Retinal pigment epithelial cell (primary cell): Measurements from ENCODE around the gene TEX2.

Experiments
- DNase-seq: peaks from one replicate; pipeline ENCODE4 v3.0.0-alpha.2; 2010; ENCODE audit warnings: low read depth
- H3K4me3 ChIP-seq: 2 replicates; pipeline ENCODE4 v1.5.1; 2011; ENCODE audit warnings: mild to moderate bottlenecking, low read length, control low read depth, moderate library complexity
- CTCF ChIP-seq: conservative IDR thresholded peaks from 2 replicates; pipeline ENCODE4 v1.5.1; 2011; ENCODE audit warnings: low read depth, low read length, control low read depth, inconsistent platforms

TEX2 gene

DNA sequence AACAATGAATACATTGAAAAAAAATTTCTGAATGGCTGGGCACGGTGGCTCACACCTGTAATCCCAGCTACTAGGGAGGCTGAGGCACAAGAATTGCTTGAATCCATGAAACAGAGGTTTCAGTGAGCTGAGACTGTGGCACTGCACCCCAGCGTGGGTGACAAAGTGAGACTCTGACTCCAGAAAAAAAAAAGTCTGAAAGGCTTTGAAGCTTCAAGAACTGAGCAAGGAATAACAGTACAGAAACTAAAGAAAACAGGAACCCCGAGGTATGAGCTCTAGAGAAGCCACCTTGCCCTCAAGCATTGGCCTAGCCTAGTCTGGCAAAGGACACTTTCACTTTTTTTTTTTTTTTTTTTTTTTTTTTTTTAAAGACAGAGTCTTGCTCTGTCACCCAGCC lies 45.0 kb downstream of the TEX2 start:
- DNase-seq, result no peak
- no peak for TF ChIP-seq CTCF
- no peak overlapping the region for H3K4me3 ChIP-seq

DNA sequence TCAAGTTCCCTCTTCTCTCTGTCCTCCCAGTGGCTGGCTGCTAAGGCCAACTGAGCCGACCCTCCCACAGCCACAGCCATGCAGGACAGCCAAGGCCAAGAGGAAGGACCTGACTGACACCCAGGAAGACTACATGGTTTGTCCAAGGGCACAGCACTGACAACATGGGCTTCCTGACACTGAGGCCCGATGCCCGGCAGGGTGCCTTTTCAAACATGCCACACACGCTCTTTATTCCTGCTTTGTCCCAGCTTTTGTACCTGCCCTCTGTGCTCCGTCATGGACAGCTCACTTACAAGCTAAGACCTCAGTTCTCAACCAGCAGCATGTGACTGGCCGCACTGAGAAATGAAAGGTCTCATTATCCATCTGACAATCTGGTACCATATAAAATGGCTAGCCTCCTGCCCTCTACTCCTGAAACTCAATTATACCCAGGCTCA lies 45.8 kb downstream of the TEX2 start:
- DNase-seq, result no peak
- H3K4me3 ChIP-seq, result no peak overlapping the region
- no peak for TF ChIP-seq CTCF

DNA sequence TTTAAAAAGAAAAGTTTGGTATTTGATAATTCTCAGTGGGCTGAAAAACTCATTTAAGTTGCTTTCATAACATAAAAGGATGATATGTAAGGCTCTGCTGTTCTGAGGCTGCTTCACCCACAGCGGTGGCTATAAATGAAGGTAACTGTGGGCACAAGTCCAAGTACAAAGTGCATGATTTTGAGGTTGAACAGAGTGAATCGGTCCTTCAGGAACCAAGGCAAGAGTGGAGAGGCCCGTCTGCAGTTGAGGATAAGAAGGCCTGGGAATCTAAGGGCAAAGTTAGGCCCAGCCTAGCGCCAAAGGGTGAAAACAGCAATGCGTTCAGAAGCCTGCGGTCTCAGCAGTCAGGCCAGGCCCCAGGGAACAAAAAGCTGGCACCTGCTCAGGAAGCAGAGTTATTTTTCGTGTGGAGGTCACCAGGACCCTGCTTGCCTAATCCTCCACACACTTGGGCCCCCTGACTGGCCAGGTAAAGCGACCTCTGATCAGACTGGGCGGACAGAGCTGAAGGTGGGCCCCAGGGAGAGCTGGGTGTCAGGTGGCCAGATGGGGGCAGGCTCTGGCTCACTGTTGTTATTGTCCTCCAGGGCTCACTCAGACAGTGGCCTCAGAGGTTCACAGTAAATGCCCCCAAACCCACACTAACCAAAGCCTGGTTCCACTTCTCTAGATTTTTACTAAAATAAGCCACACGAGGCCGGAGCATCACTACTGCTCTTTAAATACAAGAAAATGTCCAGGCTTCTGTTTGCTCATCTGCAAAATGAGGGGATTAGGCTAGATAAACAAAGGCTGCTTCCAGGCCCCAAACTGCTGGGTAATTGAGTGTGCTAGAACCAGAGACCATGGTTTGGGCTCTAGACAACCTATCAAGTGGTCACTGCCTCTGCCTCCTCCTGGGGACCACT lies 46.5 kb downstream of the TEX2 start:
- no peak overlapping the region for H3K4me3 ChIP-seq
- DNase-seq, result peak; percentile 39
- TF ChIP-seq CTCF, result peak; percentile 38

DNA sequence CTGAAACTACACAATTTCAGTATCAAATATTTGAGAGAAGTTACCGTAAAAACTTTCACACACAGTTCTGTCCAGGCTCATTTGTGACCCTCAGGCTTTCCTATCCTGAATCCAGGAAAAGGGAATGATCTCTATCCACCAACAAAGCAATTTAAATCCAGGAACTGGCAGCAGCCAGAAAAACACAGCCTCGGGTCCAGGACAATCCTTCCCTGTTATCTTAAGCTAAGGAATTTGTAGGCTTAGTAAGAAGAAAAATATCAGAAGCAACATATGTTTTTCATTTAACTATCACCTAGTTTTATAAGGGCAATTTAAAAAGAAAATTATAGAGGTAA lies 47.1 kb downstream of the TEX2 start:
- no peak for DNase-seq
- H3K4me3 ChIP-seq, result no peak overlapping the region
- no peak for TF ChIP-seq CTCF

DNA sequence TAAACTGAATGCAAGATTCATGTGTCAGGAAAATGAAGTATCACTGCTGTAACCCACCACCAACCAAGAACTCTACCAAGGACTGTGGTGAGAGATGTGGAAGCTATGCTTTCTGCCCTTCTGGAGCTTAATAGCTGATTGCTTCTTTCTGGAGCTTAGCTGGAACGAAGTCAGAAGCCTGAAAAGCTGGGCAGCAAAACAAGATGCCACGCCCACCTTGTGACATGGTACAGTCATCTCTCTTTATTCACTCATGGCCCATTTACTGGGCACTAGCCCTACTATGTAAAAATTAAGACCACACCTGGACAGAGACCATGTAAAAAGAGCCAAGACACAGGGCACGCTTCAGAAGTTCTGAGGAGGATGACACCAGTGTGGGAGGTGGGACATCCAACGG lies 48.1 kb downstream of the TEX2 start:
- TF ChIP-seq CTCF, result no peak
- H3K4me3 ChIP-seq, result no peak overlapping the region
- no peak for DNase-seq

DNA sequence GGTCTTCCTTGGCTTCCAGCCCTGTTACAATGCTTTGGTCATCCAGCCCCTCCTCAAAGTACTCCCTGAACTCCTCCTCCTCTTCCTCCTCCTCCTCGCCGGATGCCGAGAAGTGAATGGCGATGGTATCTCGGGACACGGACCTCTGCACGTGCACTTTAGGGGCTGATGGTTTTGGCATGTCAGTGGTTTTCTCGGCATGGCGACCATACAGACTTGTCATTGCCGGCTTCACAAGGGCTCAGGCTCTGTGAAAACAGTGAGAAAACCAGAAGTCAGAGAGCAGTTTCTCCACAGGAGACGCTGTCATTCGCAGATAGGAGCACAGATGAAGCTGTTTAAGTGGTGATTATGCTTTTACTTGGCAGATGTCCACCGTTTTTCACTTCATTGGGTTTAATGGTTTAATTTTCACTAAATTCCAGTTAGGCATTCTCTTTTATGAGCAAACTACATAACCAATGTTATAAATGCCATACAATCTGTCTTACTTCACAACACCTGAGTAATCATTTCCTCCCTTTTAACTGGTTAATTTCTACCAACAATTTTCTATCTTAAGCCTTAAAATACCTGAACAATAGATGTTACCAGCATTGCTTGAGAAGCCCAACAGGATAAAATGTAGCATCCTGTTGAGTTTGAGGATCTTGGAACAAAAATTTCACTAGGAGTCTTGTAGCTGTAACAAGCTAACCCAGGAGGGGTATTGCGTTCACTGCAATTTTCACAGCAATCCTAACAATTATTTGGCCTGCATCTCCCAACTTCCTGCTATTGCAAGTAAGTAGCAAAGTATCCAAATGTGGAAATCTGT lies 48.9 kb downstream of the TEX2 start:
- TF ChIP-seq CTCF, result peak; percentile 27
- peak; percentile 61 for DNase-seq
- no peak overlapping the region for H3K4me3 ChIP-seq
